WI38 (cell line): ENCODE results near the gene NOTCH2NLA.
A peak's percentile ranks its signal among the peaks of the same experiment; 100 is the strongest.
"Not testable (repeated sequence)": the region's sequence is repeated elsewhere in the genome, so short reads cannot be mapped to it uniquely, and the experiment has no call there.

Experiments
- H3K4me3 ChIP-seq: 2 replicates; pipeline ENCODE4 v1.5.1; 2011; ENCODE audit warnings: low read depth, mild to moderate bottlenecking, control low read depth, low read length

The NOTCH2NLA gene

GRCh38 chr1:146228710-146229477 lies at the start of gene NOTCH2NLA:
NOTCH2NLA (minus strand) TSS chr1:146229021; CDS start chr1:146189337, 39,684 bp downstream.
- peak within 1 kb of the TSS; percentile 58 for H3K4me3 ChIP-seq

- H3K4me3 ChIP-seq = not testable (repeated sequence)
Observed at GRCh38 chr1:146278346-146278745, 49.5 kb upstream of the NOTCH2NLA start.

GRCh38 chr1:146277087-146277486 lies 48.3 kb upstream of the NOTCH2NLA start:
- H3K4me3 ChIP-seq = not testable (repeated sequence)

- not testable (repeated sequence) for H3K4me3 ChIP-seq
Observed at GRCh38 chr1:146274083-146274482, 45.3 kb upstream of the NOTCH2NLA start.

GRCh38 chr1:146273194-146273593 lies 44.4 kb upstream of the NOTCH2NLA start:
- H3K4me3 ChIP-seq = not testable (repeated sequence)

DNA sequence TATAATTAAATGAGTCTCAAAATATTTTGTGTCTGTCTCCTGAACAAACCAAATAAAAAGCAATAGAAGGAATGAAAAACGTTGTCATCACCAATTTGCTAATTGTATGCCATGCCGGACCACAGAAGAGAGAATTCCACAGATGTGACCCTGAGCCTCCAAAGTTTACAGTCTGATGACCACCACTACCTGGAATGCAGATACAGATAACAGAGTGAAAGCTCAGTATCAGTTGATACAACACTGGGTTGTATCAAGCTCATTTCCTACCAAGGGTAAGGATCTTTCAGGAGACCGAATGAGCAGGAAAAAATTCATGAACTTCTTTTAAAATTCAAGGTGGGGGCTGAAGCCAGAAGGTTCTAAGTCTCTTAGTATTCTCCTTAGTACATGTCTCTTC lies 43.9 kb upstream of the NOTCH2NLA start:
- not testable (repeated sequence) for H3K4me3 ChIP-seq

- H3K4me3 ChIP-seq = not testable (repeated sequence)
Observed at GRCh38 chr1:146271977-146272376, 43.2 kb upstream of the NOTCH2NLA start.

- not testable (repeated sequence) for H3K4me3 ChIP-seq
Observed at GRCh38 chr1:146270129-146270528, 41.3 kb upstream of the NOTCH2NLA start.

DNA sequence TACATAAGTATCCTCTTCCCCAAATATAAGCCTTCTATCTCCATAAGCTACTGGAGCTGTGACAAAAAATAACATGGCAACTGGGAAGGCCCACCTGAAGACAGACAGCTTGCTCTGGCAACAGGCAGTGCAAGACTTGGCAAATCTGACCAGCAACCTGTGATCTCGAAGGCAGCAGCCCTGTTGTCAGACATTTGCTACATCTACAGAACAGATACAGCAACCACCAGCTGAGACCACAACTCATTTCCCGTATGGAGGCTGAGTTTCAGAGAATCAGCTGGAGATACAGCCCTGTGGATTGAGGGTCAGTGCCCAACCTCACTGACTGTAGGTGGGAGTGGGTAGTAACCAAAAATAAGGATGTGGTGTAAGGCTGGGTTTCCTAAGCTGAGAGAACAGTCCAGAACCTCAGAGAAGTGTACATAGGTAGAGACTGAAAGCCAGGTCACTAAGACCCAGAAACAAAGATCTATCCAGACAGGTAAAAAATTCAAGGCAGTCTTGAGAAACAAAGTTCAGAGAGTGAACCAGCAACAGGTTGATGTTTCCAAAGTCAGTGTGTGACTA lies 37.4 kb upstream of the NOTCH2NLA start:
- H3K4me3 ChIP-seq = not testable (repeated sequence)

DNA sequence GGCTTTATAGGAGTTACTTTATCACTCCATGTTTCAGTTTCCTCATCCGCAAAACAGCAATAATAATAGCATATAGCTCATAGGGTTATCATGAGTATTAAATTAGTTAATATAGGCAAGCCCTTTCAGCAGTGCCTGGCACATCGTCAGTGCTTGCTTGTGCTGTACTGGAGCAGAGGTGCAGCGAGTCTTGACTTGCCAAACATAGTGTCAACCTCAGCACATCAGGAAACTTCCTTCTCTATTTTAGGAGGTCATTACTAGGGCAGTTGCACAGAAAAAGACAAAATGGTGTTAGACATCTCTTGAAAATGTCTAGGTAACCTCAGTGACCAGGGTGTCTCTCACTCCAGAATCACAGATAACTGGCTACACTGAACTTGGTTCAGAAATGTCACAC lies 35.9 kb upstream of the NOTCH2NLA start:
- H3K4me3 ChIP-seq = not testable (repeated sequence)

DNA sequence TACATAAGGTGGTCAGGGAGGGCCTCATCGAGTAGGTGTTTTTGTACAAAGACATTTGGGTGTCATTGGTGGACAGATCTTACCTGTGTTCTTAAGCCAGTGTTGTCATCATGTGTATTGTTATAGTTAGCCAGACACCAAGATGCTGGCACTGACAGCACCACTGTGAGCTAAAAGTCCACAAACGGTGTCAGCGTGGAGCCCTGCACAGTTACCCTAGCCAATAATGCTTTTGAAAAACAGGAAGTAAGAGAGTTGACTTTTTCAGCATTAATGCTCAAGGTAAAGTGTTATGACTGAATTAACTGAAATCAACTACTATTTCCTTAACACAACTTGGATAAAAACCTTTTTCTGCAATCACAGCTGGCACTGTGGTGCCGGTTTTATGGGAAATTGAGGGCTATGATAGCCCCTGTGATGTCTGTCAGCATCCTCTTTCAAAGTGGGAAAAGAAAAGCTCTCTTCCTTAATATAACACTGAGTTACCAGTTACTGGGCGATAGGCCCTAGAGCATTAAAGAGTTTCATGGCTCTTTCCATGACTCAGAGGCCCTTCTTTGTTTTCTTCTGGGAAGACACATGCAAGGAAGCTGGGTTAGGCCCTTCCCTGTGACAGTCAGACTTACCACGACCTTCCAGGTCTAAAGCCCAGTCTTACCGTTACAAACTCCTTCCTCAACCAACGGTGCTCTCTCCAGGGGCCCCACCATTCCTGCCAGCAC lies 31.3 kb upstream of the NOTCH2NLA start:
- not testable (repeated sequence) for H3K4me3 ChIP-seq

DNA sequence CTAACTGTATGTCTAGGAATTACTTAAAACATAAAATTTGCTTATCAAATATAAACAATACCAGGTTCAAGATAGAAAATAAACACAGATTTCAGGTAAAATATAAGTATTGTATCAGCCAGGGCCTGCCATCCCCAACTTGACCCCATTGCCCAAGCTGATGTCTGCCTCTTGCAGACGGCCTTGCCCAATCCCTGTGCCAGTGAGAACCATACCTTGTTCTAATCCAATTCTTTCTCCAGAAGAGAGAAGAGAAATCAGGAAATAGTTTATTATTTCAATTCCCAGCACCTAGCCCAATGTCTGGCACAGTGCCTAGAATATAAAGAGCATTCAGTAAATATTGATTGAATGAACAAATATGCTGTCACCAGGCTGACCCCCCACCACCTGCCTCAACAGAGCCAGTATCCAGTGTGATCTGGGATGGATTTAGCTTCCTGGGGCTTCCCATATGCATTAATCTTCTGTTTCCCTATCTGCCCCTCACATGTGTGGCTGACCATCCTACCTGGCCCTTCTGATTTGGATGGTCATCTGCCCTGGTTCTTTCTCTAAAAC lies 29.3 kb upstream of the NOTCH2NLA start:
- not testable (repeated sequence) for H3K4me3 ChIP-seq

DNA sequence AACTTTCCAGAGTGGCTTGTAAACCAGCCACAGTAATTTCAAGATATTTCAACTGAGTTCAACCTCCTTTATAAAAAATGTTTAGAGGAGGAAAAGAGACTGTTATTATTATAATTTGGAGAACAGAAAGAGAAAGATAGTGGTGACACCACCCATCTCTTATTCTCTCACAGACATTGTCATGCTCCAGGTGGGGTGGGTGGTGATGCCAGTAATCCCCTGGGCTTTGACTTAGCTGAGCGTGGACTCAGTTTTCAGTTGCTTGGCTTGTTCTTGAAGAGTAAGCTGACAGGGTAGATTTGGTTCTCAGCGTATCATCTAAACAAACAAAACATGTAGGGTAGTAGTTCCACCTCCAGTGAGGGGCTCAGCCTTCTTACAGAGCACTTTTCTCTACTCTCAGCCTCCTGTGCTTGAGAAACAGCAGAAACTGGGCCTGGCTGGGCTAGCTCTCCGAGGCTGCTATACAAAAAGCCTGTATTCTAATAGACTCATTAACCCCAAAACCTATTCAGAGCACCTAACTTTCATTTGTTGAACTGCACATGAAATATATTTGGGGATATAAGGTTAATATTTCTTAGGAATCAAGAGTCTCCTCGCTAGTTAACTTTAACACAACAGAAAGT lies 25.9 kb upstream of the NOTCH2NLA start:
- not testable (repeated sequence) for H3K4me3 ChIP-seq

GRCh38 chr1:146253249-146253855 lies 24.5 kb upstream of the NOTCH2NLA start:
- H3K4me3 ChIP-seq = not testable (repeated sequence)

- H3K4me3 ChIP-seq = not testable (repeated sequence)
Observed at GRCh38 chr1:146251523-146251922, 22.7 kb upstream of the NOTCH2NLA start.

DNA sequence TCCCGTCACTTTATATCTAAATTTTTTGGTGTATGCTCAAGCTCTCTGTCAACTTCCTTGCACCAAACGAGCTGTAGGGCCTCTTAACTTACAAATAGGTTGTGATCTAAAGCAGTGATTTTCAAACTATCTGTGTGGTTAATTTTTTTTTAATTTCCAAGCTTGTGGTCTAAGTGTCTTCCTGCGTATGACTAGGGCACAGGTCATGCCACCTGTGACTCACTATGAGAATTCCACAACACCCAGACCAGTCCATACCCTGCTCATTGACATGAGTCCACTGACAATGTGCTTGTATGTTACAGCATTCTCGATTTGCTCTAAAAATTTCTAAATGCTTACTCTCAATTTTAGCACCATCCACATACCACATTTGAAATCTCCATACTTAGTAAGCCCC lies 19.8 kb upstream of the NOTCH2NLA start:
- H3K4me3 ChIP-seq = not testable (repeated sequence)

DNA sequence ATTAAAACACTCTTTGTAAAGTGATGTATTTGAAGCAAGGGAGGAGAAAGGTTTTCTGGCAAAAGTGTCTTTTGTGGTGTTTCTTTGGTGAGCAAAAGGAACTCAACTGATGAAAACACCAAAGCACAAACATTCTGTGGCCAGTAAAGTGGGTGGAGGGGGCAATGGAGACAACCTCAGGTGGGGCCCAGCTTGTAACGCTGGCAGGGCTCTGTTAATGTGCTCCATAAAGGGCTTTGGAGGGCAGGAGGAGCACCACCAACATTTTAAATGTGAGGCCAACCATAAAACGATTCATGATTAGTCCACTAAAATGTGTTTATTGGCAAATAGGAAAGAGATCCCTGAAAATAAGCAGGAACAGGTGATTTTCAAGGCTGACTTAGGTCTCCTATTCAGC lies 7.8 kb upstream of the NOTCH2NLA start:
- not testable (repeated sequence) for H3K4me3 ChIP-seq

DNA sequence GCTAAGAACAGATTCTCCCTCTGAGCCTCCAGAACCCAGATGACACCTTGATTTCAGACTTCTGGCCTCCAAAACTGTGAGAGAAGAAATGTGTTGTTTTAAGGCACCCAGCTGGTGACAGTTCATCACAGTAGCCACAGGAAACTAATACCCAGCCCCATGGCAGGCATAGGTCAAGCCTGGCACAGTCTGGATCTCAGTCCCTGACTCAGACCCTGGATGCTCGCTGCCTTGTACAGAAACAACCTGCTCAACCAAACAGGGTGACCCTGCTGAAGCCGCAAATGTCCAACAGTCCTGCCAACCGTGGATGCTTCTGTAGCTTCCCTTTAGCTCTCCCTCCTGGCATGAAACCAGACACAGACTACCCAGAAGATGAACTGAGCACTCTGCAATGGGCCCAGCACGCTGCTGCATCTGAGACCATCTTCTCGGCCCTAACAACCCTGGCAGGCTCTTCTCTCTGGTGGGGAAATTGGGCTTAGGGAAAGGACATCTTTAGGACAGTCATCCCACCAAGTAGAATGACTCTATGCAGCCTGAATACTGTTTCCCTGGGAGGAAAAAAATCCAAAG lies 7.3 kb upstream of the NOTCH2NLA start:
- H3K4me3 ChIP-seq = not testable (repeated sequence)

GRCh38 chr1:146228144-146228682 lies 608 bp downstream of the NOTCH2NLA start:
- peak overlapping the region; percentile 58 for H3K4me3 ChIP-seq

GRCh38 chr1:146174531-146174930 lies 54.3 kb downstream of the NOTCH2NLA start:
- not testable (repeated sequence) for H3K4me3 ChIP-seq
